HUES48 (cell line): ENCODE results near the gene ANK3.

Source experiments
- H3K27ac ChIP-seq: one replicate; pipeline ENCODE4 v1.7.0; 2013; ENCODE audit warnings: low read depth, low read length, inconsistent platforms
- H3K27me3 ChIP-seq: 2 replicates; pipeline ENCODE4 v1.6.1; 2013; ENCODE audit warnings: mild to moderate bottlenecking, low read length; ENCODE audit not compliant: control insufficient read depth, insufficient read depth
- H3K36me3 ChIP-seq: 2 replicates; pipeline ENCODE4 v1.6.1; 2013; ENCODE audit warnings: low read length; ENCODE audit not compliant: control insufficient read depth, insufficient read depth
- H3K4me1 ChIP-seq: 2 replicates; pipeline ENCODE4 v1.6.1; 2013; ENCODE audit warnings: mild to moderate bottlenecking, low read length; ENCODE audit not compliant: control insufficient read depth, insufficient read depth
- H3K4me3 ChIP-seq: 2 replicates; pipeline ENCODE4 v1.5.1; 2013; ENCODE audit warnings: mild to moderate bottlenecking, low read depth, low read length
- H3K9ac ChIP-seq: 2 replicates; pipeline ENCODE4 v1.6.1; 2013; ENCODE audit warnings: mild to moderate bottlenecking, low read depth, low read length, moderate library complexity
- H3K9me3 ChIP-seq: 2 replicates; pipeline ENCODE4 v1.6.1; 2013; ENCODE audit warnings: low read length; ENCODE audit not compliant: control insufficient read depth, insufficient read depth

Gene ANK3

GRCh38 chr10:59976909-59977308, 412.8 kb downstream of the ANK3 start:
- Histone ChIP-seq H3K9ac (no peak overlapping the region), H3K4me1 (peaks cover 6% of the 10 kb centered on the region; the same call in 1 of the 2 replicates), H3K36me3 (no peaks in the 10 kb centered on the region), H3K27me3 (no peaks in the 10 kb centered on the region), H3K4me3 (no peak overlapping the region), H3K27ac (no peak overlapping the region), H3K9me3 (peaks cover 20% of the 10 kb centered on the region)
